GM19328 (cell line): ENCODE measurements around the gene MTA2.
A peak's percentile ranks its signal among the peaks of the same experiment; 100 is the strongest.

Experiments used
- ATAC-seq: cut with Tn5 transposase; IDR thresholded peaks from one replicate; pipeline ENCODE4 v1.9.1; 2021; ENCODE audit warnings: mild to moderate bottlenecking, moderate library complexity; ENCODE audit not compliant: unreplicated experiment

The MTA2 gene

GRCh38 chr11:62612366-62613290 is 11.0 kb upstream of the MTA2 start, which contains the start of the genes EML3 and ROM1:
TSS of gene EML3 (minus strand) at chr11:62612775. CDS start at chr11:62612457, 318 bp downstream.
TSS of gene ROM1 (plus strand) at chr11:62613257. CDS start at chr11:62613282, 25 bp downstream.
- ATAC-seq: peak; percentile 74

GRCh38 chr11:62611705-62612365 is 10.2 kb upstream of the MTA2 start:
- no peak for ATAC-seq

GRCh38 chr11:62610814-62611704 is 9.4 kb upstream of the MTA2 start:
- no peak for ATAC-seq

- no peak for ATAC-seq
These were observed 8.7 kb upstream of the MTA2 start for GRCh38 chr11:62610403-62610802.

- ATAC-seq: no peak
These were observed 7.1 kb upstream of the MTA2 start for GRCh38 chr11:62608776-62609175.

- no peak for ATAC-seq
These were observed 6.0 kb upstream of the MTA2 start for GRCh38 chr11:62607714-62608113.

- ATAC-seq: no peak
These were observed 4.2 kb upstream of the MTA2 start for GRCh38 chr11:62605902-62606301.

- no peak for ATAC-seq
These were observed 3.8 kb upstream of the MTA2 start for GRCh38 chr11:62605467-62605866.

GRCh38 chr11:62604460-62605120 is 2.9 kb upstream of the MTA2 start:
- no peak for ATAC-seq

GRCh38 chr11:62603776-62604299 is 2.2 kb upstream of the MTA2 start:
- ATAC-seq: no peak

GRCh38 chr11:62603072-62603408 is 1.4 kb upstream of the MTA2 start:
- no peak for ATAC-seq

- ATAC-seq: no peak
These were observed 741 bp upstream of the MTA2 start for GRCh38 chr11:62602141-62603071.

- ATAC-seq: no peak
These were observed 618 bp downstream of the MTA2 start for GRCh38 chr11:62601122-62601371.

GRCh38 chr11:62600367-62601121 is 1.1 kb downstream of the MTA2 start:
- no peak for ATAC-seq

GRCh38 chr11:62599901-62600300 is 1.8 kb downstream of the MTA2 start:
- ATAC-seq: no peak

GRCh38 chr11:62599069-62599696 is 2.5 kb downstream of the MTA2 start:
- ATAC-seq: peak; percentile 34

GRCh38 chr11:62595124-62595523 is 6.5 kb downstream of the MTA2 start:
- no peak for ATAC-seq

- no peak for ATAC-seq
These were observed 8.1 kb downstream of the MTA2 start for GRCh38 chr11:62593434-62594044.
